ENCODE results near the gene POLRMT.

DNA sequence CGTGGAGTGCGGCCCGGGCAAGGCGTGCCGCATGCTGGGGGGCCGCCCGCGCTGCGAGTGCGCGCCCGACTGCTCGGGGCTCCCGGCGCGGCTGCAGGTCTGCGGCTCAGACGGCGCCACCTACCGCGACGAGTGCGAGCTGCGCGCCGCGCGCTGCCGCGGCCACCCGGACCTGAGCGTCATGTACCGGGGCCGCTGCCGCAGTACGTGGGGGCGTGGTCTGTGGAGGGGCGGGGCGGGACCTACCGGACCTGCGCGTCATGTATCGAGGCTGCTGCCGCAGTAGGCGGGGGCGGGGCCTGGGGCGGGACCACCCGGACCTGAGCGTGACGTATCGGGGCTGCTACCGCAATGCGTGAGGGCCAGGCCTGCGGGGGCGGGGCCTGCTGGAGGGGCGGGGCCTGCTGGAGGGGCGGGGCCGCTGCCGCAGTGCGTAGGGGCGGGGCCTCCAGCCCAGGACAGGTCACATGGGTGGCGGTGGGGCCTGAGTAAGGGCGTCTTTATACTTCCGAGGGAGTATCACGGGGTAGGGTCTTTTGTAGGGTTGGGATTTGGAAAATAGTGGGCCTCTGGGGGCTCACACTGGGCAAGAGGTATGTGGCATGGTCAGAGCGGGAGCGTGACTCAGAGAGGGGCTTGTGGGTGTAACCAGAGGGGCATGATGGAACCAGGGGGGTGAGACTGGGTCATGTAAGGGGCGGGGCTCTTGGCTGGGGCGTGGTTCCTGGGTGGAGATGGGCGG is 47.1 kb upstream of the POLRMT start:
- TF ChIP-seq, protein P1, sequence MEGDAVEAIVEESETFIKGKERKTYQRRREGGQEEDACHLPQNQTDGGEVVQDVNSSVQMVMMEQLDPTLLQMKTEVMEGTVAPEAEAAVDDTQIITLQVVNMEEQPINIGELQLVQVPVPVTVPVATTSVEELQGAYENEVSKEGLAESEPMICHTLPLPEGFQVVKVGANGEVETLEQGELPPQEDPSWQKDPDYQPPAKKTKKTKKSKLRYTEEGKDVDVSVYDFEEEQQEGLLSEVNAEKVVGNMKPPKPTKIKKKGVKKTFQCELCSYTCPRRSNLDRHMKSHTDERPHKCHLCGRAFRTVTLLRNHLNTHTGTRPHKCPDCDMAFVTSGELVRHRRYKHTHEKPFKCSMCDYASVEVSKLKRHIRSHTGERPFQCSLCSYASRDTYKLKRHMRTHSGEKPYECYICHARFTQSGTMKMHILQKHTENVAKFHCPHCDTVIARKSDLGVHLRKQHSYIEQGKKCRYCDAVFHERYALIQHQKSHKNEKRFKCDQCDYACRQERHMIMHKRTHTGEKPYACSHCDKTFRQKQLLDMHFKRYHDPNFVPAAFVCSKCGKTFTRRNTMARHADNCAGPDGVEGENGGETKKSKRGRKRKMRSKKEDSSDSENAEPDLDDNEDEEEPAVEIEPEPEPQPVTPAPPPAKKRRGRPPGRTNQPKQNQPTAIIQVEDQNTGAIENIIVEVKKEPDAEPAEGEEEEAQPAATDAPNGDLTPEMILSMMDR (IDR thresholded peaks at IDR 0.05): peak in 1 of 3 donors; percentile 51
- peak; percentile 39 to 83 (median 80) for TF ChIP-seq POLR2AphosphoS5 (IDR thresholded peaks at IDR 0.05)

All from breast epithelium (tissue), 3 donors.